T-helper 2 cell (primary cell): ENCODE measurements around the gene TMEM82.

ENCODE experiments used
- DNase-seq, 5 experiments: peaks; one replicate each; pipeline versions ENCODE4 v3.0.0 to v3.0.0-alpha.2; 2012 to 2022

Gene TMEM82

GRCh38 chr1:15757016-15757543 lies 14.8 kb downstream of the TMEM82 start:
- no peak for DNase-seq

GRCh38 chr1:15757575-15758342 lies 15.5 kb downstream of the TMEM82 start:
- DNase-seq, result no peak

GRCh38 chr1:15758343-15758931 lies 16.1 kb downstream of the TMEM82 start, which contains the start of gene FBLIM1:
FBLIM1 (plus strand) TSS chr1:15758795; CDS start chr1:15764984, 6,189 bp downstream.
- no peak for DNase-seq

- no peak for DNase-seq
Measured at GRCh38 chr1:15758953-15759661, 16.8 kb downstream of the TMEM82 start.

- no peak for DNase-seq
Measured at GRCh38 chr1:15760520-15761211, 18.4 kb downstream of the TMEM82 start.

- DNase-seq, result no peak
Measured at GRCh38 chr1:15761366-15762128, 19.2 kb downstream of the TMEM82 start.

- no peak for DNase-seq
Measured at GRCh38 chr1:15762546-15762945, 20.2 kb downstream of the TMEM82 start.

- DNase-seq, result no peak
Measured at GRCh38 chr1:15764269-15764764, 22.0 kb downstream of the TMEM82 start.

GRCh38 chr1:15764890-15765289 lies 22.6 kb downstream of the TMEM82 start:
- no peak for DNase-seq

- no peak for DNase-seq
Measured at GRCh38 chr1:15765495-15766194, 23.3 kb downstream of the TMEM82 start.

- DNase-seq, result no peak
Measured at GRCh38 chr1:15767941-15768340, 25.6 kb downstream of the TMEM82 start.

- DNase-seq, result no peak
Measured at GRCh38 chr1:15768388-15768787, 26.1 kb downstream of the TMEM82 start.

GRCh38 chr1:15770313-15770962 lies 28.1 kb downstream of the TMEM82 start:
- DNase-seq, result no peak

GRCh38 chr1:15771836-15772515 lies 29.7 kb downstream of the TMEM82 start:
- no peak for DNase-seq

- no peak for DNase-seq
Measured at GRCh38 chr1:15775706-15776105, 33.4 kb downstream of the TMEM82 start.

- no peak for DNase-seq
Measured at GRCh38 chr1:15777909-15778707, 35.8 kb downstream of the TMEM82 start.

- DNase-seq, result no peak
Measured at GRCh38 chr1:15785683-15786082, 43.4 kb downstream of the TMEM82 start.

- no peak for DNase-seq
Measured at GRCh38 chr1:15786581-15786980, 44.3 kb downstream of the TMEM82 start.

- no peak for DNase-seq
Measured at GRCh38 chr1:15788624-15789301, 46.5 kb downstream of the TMEM82 start.
